HG02943 (cell line): ENCODE data around the gene CASK.

ENCODE experiments used
- ATAC-seq: cut with Tn5 transposase; IDR thresholded peaks from one replicate; pipeline ENCODE4 v1.9.1; 2021; ENCODE audit warnings: mild to moderate bottlenecking, low read depth, moderate library complexity; ENCODE audit not compliant: unreplicated experiment

CASK gene

GRCh38 chrX:41599507-41599906 lies 323.8 kb downstream of the CASK start:
- no peak for ATAC-seq

- peak; percentile 82 for ATAC-seq
Measured at GRCh38 chrX:41596596-41596995, 326.8 kb downstream of the CASK start.

GRCh38 chrX:41594634-41595033 lies 328.7 kb downstream of the CASK start:
- no peak for ATAC-seq

GRCh38 chrX:41591906-41592305 lies 331.4 kb downstream of the CASK start:
- ATAC-seq, result no peak

GRCh38 chrX:41590641-41591040 lies 332.7 kb downstream of the CASK start:
- no peak for ATAC-seq

GRCh38 chrX:41589634-41590270 lies 333.6 kb downstream of the CASK start:
- no peak for ATAC-seq

- no peak for ATAC-seq
Measured at GRCh38 chrX:41588271-41588670, 335.1 kb downstream of the CASK start.

- ATAC-seq, result no peak
Measured at GRCh38 chrX:41580423-41581064, 342.8 kb downstream of the CASK start.

- no peak for ATAC-seq
Measured at GRCh38 chrX:41563876-41564275, 359.5 kb downstream of the CASK start.

- no peak for ATAC-seq
Measured at GRCh38 chrX:41561045-41561444, 362.3 kb downstream of the CASK start.

- no peak for ATAC-seq
Measured at GRCh38 chrX:41559235-41560052, 363.9 kb downstream of the CASK start.

GRCh38 chrX:41558531-41558930 lies 364.8 kb downstream of the CASK start:
- no peak for ATAC-seq

GRCh38 chrX:41556958-41557357 lies 366.4 kb downstream of the CASK start:
- no peak for ATAC-seq

GRCh38 chrX:41553688-41554087 lies 369.7 kb downstream of the CASK start:
- no peak for ATAC-seq

GRCh38 chrX:41548411-41548810 lies 374.9 kb downstream of the CASK start:
- ATAC-seq, result no peak

- no peak for ATAC-seq
Measured at GRCh38 chrX:41543668-41544067, 379.7 kb downstream of the CASK start.

GRCh38 chrX:41543025-41543424 lies 380.3 kb downstream of the CASK start:
- no peak for ATAC-seq

GRCh38 chrX:41542536-41542935 lies 380.8 kb downstream of the CASK start:
- ATAC-seq, result no peak

GRCh38 chrX:41542135-41542534 lies 381.2 kb downstream of the CASK start:
- no peak for ATAC-seq

GRCh38 chrX:41541386-41541785 lies 382.0 kb downstream of the CASK start:
- ATAC-seq, result no peak

- ATAC-seq, result no peak
Measured at GRCh38 chrX:41538707-41539106, 384.6 kb downstream of the CASK start.

- no peak for ATAC-seq
Measured at GRCh38 chrX:41530085-41530484, 393.3 kb downstream of the CASK start.
